ENCODE results near the gene STAB1. TPM values are rescaled to one million over a fixed set of nuclear protein-coding genes. Genes with fewer than 3 reads are reported as not detected.

STAB1 gene
- total and polyA plus RNA-seq, 2 of the 13 experiments (the other 11 are each of a cell fraction or from before 2014, with no cell fraction given), result 0.09 to 0.34 TPM

DNA sequence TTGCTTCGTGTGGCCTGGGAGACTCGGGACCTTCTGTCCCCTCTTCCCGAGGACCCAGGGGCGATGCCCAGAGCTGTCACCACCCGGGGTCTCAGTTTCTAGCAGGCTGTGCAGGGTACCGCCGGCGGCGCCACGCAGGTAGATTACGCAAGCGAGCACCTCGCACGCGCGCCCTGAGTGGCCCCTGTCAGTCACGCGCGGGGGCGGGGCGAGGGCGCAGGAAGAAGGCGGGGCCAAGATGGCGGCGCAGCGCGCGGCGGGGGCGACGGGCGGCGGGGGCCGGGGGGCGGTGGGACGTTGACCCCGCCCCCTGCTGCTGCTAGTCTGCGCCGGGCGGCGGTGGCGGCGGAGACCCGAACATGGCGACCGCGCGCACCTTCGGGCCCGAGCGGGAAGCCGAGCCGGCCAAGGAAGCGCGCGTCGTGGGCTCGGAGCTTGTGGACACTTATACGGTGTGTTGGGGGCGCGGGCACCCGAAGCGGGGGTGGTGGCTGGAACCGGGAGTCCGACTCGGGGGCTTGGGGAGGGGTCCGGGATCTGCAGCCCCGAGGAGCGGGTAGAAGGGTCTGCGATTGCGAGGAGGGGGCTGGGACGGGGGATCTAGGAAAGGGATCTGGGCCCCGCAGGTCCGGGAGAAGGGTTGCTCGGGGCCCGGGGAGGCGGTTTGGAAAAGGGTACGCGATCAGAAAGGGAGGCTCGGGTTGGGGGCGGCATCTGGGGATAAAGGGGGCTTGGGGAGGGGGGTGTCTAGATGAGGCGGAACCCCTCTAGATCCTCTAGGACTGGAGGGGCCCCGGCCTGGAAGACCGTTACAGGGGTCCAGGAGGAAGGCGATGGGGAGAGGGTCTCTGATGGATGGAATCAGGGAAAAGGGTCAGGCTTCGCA is 39.6 kb upstream of the STAB1 start, which contains the start of gene NISCH (continued):
- TF ChIP-seq PBX2 (CRISPR knock-in tag; IDR thresholded peaks at IDR 0.05) (peak; percentile 84), SRSF1 (optimal IDR thresholded peaks at IDR 0.05; ENCODE audit: low read depth, low read length) (peak; percentile 41), HMG20A (CRISPR knock-in tag; IDR thresholded peaks at IDR 0.05; ENCODE audit: borderline replicate concordance) (no peak), JUNB (CRISPR knock-in tag; IDR thresholded peaks at IDR 0.05; ENCODE audit: borderline replicate concordance) (no peak), DPF2 (CRISPR knock-in tag; IDR thresholded peaks at IDR 0.05; ENCODE audit: borderline replicate concordance, low read depth) (no peak), JUND (CRISPR knock-in tag; IDR thresholded peaks at IDR 0.05) (no peak), ERF (CRISPR knock-in tag; IDR thresholded peaks at IDR 0.05) (peak; percentile 85), ARID5B (CRISPR knock-in tag; IDR thresholded peaks at IDR 0.05) (peak; percentile 70), ZNF513 (CRISPR knock-in tag; conservative IDR thresholded peaks at IDR 0.05) (no peak), MYPOP (CRISPR knock-in tag; IDR thresholded peaks at IDR 0.05) (peak; percentile 62), ZNF652 (CRISPR knock-in tag; IDR thresholded peaks at IDR 0.05; ENCODE audit: borderline replicate concordance, low read depth) (no peak), ZNF230 (CRISPR knock-in tag; IDR thresholded peaks at IDR 0.05) (no peak), FOXJ3 (CRISPR knock-in tag; IDR thresholded peaks at IDR 0.05; ENCODE audit: borderline replicate concordance) (no peak), HOXA7 (CRISPR knock-in tag; IDR thresholded peaks at IDR 0.05) (no peak), HMGXB4 (CRISPR knock-in tag; IDR thresholded peaks at IDR 0.05; ENCODE audit: borderline replicate concordance in 1 of 2, low read depth in 1 of 2) (0 out of 4 replicates have a peak, but pooled peaks of 1 of the 2 experiments have one; percentile 12), ZNF235 (CRISPR knock-in tag; IDR thresholded peaks at IDR 0.05; ENCODE audit: borderline replicate concordance) (no peak), MTERF4 (CRISPR knock-in tag; IDR thresholded peaks at IDR 0.05) (0 out of 2 replicates have a peak, but pooled peaks have one; percentile 47)

All from HepG2 (cell line).